NCI-H345 treated with DMSO at 0.1 percent for 48 hours (cell line): Measurements from ENCODE around the gene RPAP3.

ENCODE experiments used
- DNase-seq: peaks from one replicate; lab custom pipeline; 2025; ENCODE audit not compliant: unreplicated experiment; lab: John Stamatoyannopoulos, UW

Gene RPAP3

GRCh38 chr12:47705566-47706425 lies at the start of gene RPAP3:
Gene RPAP3, minus strand, starts transcription at chr12:47706030. Its CDS starts 3,190 bp downstream, at chr12:47702840.
- peak; percentile 9 for DNase-seq

- DNase-seq, result no peak
These were observed 49.1 kb upstream of the RPAP3 start for GRCh38 chr12:47754881-47755280.

DNA sequence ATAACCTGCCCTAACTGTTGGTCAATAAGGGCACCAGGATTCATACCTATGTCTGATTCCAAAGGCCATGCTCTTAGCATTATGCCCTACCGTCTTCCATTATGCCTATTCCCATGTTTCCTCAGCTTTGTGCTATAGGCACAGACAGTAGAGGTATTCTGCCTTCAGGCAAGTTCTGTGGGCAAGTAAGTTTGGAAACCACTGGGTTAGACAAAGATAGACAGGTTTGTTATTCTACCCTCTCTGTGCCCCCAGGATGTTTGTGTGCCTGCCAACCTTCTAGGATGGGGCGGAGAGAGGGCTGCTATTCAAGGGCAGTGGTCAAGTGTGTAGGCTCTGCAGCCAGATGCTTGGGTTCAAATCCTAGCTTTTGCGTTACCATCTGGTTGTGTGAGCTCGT lies 48.3 kb upstream of the RPAP3 start:
- DNase-seq, result no peak

DNA sequence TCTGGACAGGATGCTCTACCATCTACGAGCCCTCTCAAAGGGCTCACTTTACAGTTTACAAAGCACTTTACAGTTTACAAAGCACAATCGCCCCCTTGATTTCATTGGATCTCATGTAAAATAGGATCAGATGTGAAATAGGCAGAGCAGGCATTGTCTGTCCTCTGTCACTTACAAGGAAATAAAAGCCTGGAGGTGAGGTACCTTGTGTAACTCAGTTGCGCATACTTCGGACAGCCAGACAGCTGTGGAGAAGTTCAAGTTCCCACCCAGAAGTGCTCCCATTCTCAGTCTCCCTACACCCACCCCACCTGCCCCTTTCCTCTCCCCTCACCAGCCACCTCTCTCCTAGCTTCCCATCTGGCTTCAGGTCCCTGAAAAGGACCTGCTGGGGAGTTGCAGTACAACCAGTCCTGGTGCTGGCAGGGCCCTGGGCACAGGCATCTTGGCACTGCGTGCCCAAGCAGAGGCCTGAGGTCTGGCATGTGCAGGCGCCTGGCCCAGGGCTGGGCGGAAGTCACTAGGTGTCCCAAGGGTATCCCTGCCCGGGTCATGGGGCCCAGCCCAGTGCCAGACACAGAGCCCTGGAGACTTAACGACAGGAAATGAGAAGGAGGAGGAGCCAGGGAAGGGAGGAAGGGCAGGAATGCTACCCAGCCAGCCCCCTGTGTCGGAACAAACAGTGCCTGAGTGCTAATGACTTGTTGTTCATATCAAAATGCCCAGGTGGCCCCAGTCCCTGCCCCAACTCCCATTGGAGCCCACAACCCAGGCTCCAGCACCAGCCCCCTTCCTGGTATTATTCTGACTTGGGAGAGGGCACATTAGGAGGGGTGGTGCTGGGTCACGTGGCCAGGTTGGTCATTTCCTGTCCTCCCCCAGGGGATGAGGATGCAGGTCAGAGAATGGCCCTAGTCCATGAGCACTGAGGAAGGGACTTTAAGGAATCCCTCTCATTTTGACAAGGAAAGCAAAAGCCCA lies 47.5 kb upstream of the RPAP3 start:
- no peak for DNase-seq

GRCh38 chr12:47752552-47752951 lies 46.7 kb upstream of the RPAP3 start:
- no peak for DNase-seq

DNA sequence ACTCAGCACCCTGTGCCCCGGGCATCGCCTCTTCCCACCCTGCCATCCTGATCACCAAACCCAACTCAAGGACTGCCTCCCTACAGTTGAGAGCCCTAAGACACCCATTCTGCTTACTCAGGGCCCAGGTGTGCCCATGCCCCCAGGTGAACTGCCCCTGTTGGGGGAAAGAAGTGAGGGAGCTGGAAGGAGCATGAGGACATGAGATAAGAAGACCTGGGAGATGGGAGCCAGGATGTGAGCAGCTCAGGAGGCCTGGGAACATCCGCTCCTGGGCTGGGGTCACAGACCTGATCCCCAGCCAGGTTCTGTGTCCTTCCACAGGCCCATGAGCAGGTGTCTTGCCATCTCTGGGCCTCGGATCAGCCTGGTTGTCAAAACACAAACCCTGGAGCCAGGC lies 46.3 kb upstream of the RPAP3 start:
- no peak for DNase-seq

- no peak for DNase-seq
These were observed 45.7 kb upstream of the RPAP3 start for GRCh38 chr12:47751561-47751960.

- no peak for DNase-seq
These were observed 45.2 kb upstream of the RPAP3 start for GRCh38 chr12:47750916-47751470.

DNA sequence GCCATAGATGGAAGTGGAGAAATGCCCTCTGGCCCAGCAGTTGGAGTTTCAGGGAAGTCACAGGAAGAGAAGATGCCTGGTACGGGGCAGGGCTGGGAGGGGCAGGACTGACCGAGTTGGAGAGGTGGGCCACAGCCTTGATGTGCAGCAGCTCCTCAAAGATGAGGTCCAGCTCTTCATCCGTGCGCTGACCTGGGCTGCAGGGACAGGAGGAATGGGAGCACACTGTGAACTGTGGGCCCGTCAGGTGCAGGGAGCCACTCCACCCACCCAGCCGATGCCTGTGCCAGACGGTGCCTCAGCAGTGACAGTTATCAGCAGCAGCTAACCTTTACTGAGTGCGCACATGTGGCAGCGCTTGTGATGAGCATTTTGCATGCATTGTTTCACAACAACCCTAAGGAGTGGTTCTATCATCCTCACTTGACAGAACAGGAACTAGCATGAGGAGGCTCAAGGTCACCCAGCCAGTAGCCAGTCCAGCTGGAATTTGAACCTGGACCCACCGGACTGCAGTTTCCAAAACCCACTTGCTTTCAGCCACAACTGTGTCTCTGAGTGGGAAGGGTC lies 44.5 kb upstream of the RPAP3 start:
- no peak for DNase-seq

DNA sequence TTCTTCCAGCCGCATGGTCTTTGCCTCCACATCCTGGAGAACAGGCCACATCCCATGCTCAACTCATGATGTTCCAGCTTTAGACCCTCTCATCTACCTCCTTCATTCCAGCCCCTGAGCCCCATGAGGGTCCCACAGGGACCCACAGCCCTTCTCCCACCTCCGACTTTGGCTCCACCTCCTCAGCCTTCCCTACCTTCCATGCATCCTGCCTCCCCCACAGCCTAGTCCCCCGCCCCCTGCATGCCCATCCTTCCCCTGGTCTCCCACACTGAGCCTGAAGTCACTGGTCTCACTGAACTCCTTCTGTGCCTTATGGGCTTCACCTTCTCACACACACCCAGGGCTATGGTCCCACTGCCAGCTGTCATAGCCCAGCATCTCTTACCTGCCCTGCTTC lies 43.1 kb upstream of the RPAP3 start:
- no peak for DNase-seq

DNA sequence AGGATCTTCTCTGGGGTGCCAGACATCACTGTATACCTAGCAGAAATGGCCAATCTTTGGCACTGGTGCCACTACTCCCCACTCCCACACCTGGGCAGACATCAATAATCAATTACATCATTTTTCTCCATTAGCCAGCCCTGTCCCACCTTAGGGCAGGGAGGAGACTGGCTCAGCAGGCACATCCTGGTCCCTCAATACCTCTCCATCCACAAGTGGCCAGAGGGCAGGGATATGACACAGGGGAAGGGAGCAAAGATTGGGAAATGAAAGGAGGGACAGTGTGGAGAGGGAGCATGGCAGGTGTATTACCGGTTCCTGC lies 42.6 kb upstream of the RPAP3 start:
- DNase-seq, result no peak

DNA sequence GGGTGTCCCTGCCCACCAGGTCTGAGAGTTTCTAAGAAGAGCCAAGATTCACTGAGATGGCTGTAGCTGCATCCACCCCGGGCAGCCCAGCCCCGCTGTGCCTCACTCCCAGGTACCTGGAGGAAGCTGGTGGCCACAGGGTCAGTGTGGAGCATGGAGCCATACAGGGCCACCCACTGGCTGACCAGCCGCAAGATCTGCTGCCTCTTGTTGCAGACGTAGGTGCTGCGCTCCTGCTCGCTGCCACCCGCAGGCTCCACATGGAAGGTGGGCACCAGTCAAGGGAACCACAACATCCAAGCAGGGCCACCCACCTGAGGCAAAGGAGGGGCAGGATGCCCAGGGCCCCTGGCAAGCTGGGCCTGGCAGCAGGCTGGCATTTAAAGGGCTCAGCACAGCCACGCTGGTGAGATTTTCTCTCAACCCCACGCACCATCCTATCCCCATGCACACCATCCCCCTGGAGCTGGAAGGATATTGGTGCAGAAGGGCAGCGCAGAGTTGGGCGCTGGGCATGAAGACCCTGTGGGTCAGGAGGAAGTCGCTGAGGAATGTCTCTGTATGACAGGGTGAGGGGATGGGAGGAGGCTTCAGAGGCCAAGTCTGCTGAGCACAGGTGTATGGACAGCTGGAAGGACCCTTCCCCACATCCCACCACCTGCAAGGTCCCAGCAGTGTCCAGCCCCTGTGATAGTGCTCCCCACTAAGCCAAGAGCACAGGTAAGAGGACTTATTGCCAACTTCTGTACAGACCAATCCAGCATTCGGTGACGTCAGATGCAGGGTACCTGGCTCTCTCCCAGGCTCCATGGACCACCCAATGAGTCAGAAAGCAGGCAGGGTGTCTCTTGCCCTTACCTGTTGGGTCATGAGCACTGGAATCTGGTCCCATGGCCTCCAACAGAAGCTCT lies 42.0 kb upstream of the RPAP3 start:
- DNase-seq, result no peak

DNA sequence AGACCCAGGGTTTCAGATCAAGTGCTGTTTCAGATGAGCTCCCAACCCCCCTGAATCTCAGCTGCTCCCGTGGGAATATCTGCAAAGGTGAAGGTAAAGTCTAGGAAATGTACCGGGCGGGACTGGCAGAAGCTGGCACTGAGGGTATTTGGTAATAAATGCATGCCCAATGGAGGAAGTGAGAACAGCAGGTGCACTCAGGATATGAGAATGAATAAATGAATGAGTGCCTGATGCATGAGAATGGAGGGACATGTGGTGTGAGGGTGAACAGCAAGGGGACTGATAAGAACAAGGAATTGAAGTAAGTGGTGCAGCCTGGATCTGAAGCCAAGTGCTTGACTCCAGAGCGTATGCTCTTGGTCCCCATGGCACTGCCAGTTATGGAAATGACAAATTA lies 41.3 kb upstream of the RPAP3 start:
- no peak for DNase-seq

DNA sequence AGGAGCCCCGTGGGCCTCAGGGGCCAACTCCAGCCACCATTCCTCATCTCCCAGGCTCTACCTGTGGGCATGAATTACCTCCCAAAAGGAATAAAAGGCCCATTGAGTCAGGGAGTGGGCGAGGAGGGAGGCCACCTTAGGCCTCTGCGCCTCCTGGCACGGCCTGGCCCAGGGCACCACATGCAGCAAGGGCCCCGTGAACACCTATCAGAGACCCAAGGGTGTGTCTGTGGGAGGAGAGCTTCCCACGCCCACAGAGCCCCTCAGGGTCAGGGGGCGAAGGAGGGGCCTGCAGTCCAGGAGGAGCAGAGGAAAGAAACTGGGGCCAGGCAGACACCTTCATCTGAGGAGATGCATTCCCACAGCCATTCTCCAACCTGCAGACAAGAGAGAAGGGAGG lies 40.7 kb upstream of the RPAP3 start:
- DNase-seq, result no peak

- no peak for DNase-seq
These were observed 40.2 kb upstream of the RPAP3 start for GRCh38 chr12:47746073-47746472.

- DNase-seq, result no peak
These were observed 39.7 kb upstream of the RPAP3 start for GRCh38 chr12:47745485-47746041.

DNA sequence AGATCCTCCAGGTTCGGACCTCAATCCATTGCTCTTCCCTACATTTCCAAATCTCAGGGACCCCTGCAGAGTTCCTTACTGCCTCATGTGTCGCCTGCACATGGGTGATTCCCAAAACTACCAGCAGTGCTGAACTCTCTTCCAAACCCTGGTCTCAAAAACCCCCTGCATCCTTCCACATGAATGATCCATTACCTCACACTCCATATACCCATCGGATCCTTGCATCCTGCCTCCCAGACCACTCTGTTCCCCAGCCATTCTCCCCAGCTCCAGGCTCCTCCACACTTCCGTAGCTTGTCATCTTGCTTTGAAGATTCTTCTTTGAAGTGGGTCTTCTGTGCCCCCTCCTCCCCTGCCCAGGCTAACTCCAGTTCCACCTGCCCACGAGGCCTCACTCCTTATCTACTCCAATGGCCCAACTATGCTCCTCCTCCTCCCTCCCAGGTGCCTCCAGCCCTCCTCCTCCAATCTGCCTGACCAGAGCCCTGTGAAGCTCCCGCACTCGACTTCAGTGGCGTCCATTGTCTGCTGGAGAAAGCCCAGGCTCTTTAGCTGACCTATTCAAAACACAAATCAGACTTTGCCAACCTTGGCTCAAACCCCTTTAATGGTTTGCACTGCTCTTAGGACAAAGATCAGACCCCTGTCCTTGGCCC lies 39.1 kb upstream of the RPAP3 start:
- DNase-seq, result no peak

GRCh38 chr12:47744005-47744651 lies 38.3 kb upstream of the RPAP3 start:
- DNase-seq, result peak; percentile 12

GRCh38 chr12:47743311-47743860 lies 37.6 kb upstream of the RPAP3 start:
- no peak for DNase-seq
